PC-9 (cell line): ENCODE measurements around the gene ACTN1.

Experiments used
- EZH2 ChIP-seq: fragments of 200-600 bp; sonication (generic); IDR thresholded peaks from 2 replicates; pipeline ENCODE4 v1.8.0; 2017; ENCODE audit warnings: antibody characterized with exemption, low read depth
- TF ChIP-seq, protein P1 (sequence below): fragments of 200-600 bp; sonication (generic); conservative IDR thresholded peaks from 2 replicates; pipeline ENCODE4 v1.6.1; 2017; ENCODE audit warnings: mixed run types, antibody characterized with exemption, mild to moderate bottlenecking, moderate library complexity

DNA sequence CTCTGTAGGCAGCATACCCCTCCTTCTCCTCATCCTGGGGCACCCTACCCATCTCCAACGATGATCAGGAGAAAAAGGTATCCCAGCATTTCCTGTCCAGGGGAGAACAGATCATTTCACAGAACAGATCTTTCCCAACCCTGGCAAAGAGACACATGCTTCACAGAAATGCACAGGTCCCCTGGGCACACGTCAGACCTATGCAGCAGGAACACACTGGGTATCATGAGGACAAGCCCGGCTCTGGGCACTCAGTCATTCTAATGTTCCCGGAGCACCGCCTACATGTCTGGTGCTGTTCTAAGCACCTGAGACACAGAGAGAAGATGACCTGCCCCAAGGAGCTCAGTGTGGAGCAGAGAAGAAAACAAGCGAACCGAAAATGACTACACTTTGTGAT, 56.2 kb downstream of the ACTN1 start:
- TF ChIP-seq, protein P1, sequence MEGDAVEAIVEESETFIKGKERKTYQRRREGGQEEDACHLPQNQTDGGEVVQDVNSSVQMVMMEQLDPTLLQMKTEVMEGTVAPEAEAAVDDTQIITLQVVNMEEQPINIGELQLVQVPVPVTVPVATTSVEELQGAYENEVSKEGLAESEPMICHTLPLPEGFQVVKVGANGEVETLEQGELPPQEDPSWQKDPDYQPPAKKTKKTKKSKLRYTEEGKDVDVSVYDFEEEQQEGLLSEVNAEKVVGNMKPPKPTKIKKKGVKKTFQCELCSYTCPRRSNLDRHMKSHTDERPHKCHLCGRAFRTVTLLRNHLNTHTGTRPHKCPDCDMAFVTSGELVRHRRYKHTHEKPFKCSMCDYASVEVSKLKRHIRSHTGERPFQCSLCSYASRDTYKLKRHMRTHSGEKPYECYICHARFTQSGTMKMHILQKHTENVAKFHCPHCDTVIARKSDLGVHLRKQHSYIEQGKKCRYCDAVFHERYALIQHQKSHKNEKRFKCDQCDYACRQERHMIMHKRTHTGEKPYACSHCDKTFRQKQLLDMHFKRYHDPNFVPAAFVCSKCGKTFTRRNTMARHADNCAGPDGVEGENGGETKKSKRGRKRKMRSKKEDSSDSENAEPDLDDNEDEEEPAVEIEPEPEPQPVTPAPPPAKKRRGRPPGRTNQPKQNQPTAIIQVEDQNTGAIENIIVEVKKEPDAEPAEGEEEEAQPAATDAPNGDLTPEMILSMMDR = no peak
- TF ChIP-seq EZH2 = no peak
